ENCODE results near the gene NR5A2.
"Not testable (repeated sequence)": the region's sequence is repeated elsewhere in the genome, so short reads cannot be mapped to it uniquely, and the experiment has no call there.

- not testable (repeated sequence) for TF ChIP-seq CTCF, POLR2AphosphoS5, POLR2A (IDR thresholded peaks at IDR 0.05)
Observed at GRCh38 chr1:200185191-200185590, 157.7 kb downstream of the NR5A2 start.
